ENCODE data around the gene FSTL4. TPM values are rescaled to one million over a fixed set of nuclear protein-coding genes. Genes with fewer than 3 reads are reported as not detected.

The FSTL4 gene
- polyA plus RNA-seq, 1 of the 3 experiments (the other 2 are of a cell fraction): not detected

DNA sequence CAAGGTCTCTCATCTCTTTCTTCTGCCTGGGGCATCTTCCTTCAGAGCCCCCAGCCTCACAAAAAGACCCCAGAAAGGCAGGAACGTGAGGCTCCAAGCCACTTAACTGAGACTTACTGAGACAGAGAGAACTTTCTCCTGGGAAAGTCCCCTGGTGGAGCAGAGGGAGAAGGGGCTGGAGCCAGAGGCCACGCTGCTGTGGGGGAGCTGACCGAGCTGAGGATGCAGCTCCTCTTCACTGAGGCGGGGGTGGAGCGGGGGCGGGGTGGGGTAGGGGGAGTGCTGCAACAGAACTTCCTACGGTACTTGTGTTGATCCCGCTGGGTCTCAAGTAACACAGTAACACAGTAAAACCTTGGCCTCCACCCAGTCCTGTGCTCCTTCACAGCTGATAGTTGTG, 204.0 kb downstream of the FSTL4 start:
- H3K9ac ChIP-seq: no peak overlapping the region
- CTCF ChIA-PET: interaction anchor here (1.0 to 1.5 kb wide), 2 partner anchors 16 to 194 kb away, joined by 3 to 6 read pairs; no protein-coding TSS in a partner anchor
- no peaks in the 10 kb centered on the region for H3F3A ChIP-seq (replicated peaks; ENCODE audit: insufficient read depth)
- POLR2A ChIA-PET: no interaction called here
- no peak for TF ChIP-seq TCF12 (IDR thresholded peaks at IDR 0.05)
- no peak for TF ChIP-seq NRF1 (IDR thresholded peaks at IDR 0.05; ENCODE audit: low read depth, low read length)
- no peak for TF ChIP-seq RCOR1 (IDR thresholded peaks at IDR 0.05; ENCODE audit: low read length)
- TF ChIP-seq, protein P1, sequence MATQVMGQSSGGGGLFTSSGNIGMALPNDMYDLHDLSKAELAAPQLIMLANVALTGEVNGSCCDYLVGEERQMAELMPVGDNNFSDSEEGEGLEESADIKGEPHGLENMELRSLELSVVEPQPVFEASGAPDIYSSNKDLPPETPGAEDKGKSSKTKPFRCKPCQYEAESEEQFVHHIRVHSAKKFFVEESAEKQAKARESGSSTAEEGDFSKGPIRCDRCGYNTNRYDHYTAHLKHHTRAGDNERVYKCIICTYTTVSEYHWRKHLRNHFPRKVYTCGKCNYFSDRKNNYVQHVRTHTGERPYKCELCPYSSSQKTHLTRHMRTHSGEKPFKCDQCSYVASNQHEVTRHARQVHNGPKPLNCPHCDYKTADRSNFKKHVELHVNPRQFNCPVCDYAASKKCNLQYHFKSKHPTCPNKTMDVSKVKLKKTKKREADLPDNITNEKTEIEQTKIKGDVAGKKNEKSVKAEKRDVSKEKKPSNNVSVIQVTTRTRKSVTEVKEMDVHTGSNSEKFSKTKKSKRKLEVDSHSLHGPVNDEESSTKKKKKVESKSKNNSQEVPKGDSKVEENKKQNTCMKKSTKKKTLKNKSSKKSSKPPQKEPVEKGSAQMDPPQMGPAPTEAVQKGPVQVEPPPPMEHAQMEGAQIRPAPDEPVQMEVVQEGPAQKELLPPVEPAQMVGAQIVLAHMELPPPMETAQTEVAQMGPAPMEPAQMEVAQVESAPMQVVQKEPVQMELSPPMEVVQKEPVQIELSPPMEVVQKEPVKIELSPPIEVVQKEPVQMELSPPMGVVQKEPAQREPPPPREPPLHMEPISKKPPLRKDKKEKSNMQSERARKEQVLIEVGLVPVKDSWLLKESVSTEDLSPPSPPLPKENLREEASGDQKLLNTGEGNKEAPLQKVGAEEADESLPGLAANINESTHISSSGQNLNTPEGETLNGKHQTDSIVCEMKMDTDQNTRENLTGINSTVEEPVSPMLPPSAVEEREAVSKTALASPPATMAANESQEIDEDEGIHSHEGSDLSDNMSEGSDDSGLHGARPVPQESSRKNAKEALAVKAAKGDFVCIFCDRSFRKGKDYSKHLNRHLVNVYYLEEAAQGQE (IDR thresholded peaks at IDR 0.05; ENCODE audit: low read depth, low read length): no peak
- TF ChIP-seq, protein P2, sequence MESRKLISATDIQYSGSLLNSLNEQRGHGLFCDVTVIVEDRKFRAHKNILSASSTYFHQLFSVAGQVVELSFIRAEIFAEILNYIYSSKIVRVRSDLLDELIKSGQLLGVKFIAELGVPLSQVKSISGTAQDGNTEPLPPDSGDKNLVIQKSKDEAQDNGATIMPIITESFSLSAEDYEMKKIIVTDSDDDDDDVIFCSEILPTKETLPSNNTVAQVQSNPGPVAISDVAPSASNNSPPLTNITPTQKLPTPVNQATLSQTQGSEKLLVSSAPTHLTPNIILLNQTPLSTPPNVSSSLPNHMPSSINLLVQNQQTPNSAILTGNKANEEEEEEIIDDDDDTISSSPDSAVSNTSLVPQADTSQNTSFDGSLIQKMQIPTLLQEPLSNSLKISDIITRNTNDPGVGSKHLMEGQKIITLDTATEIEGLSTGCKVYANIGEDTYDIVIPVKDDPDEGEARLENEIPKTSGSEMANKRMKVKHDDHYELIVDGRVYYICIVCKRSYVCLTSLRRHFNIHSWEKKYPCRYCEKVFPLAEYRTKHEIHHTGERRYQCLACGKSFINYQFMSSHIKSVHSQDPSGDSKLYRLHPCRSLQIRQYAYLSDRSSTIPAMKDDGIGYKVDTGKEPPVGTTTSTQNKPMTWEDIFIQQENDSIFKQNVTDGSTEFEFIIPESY (IDR thresholded peaks at IDR 0.05; ENCODE audit: borderline replicate concordance, low read depth): no peak
- TF ChIP-seq, protein P3, sequence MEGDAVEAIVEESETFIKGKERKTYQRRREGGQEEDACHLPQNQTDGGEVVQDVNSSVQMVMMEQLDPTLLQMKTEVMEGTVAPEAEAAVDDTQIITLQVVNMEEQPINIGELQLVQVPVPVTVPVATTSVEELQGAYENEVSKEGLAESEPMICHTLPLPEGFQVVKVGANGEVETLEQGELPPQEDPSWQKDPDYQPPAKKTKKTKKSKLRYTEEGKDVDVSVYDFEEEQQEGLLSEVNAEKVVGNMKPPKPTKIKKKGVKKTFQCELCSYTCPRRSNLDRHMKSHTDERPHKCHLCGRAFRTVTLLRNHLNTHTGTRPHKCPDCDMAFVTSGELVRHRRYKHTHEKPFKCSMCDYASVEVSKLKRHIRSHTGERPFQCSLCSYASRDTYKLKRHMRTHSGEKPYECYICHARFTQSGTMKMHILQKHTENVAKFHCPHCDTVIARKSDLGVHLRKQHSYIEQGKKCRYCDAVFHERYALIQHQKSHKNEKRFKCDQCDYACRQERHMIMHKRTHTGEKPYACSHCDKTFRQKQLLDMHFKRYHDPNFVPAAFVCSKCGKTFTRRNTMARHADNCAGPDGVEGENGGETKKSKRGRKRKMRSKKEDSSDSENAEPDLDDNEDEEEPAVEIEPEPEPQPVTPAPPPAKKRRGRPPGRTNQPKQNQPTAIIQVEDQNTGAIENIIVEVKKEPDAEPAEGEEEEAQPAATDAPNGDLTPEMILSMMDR (IDR thresholded peaks at IDR 0.05): no peak
- no peak for TF ChIP-seq CHD2 (IDR thresholded peaks at IDR 0.05; ENCODE audit: low read length, partially characterized antibody)
- no peak for TF ChIP-seq YY1 (IDR thresholded peaks at IDR 0.05; ENCODE audit: low read depth)
- no peak for TF ChIP-seq POLR2AphosphoS5 (IDR thresholded peaks at IDR 0.05; ENCODE audit: low read depth, low read length)
- no peak for TF ChIP-seq GATA2 (CRISPR knock-in tag; IDR thresholded peaks at IDR 0.05)
- TF ChIP-seq FOXJ3 (CRISPR knock-in tag; IDR thresholded peaks at IDR 0.05): no peak
- TF ChIP-seq JUND (IDR thresholded peaks at IDR 0.05): no peak
- TF ChIP-seq MEF2A (IDR thresholded peaks at IDR 0.05; ENCODE audit: borderline replicate concordance, low read depth): no peak
- TF ChIP-seq, protein P4, sequence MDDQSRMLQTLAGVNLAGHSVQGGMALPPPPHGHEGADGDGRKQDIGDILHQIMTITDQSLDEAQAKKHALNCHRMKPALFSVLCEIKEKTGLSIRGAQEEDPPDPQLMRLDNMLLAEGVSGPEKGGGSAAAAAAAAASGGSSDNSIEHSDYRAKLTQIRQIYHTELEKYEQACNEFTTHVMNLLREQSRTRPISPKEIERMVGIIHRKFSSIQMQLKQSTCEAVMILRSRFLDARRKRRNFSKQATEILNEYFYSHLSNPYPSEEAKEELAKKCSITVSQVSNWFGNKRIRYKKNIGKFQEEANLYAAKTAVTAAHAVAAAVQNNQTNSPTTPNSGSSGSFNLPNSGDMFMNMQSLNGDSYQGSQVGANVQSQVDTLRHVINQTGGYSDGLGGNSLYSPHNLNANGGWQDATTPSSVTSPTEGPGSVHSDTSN (IDR thresholded peaks at IDR 0.05): no peak
- TF ChIP-seq RFX5 (IDR thresholded peaks at IDR 0.05; ENCODE audit: low read length): no peak
- no peak for TF ChIP-seq ELF1 (IDR thresholded peaks at IDR 0.05)
- no peak for TF ChIP-seq FOSL2 (IDR thresholded peaks at IDR 0.05; ENCODE audit: borderline replicate concordance, low read depth)
- TF ChIP-seq NFIC (IDR thresholded peaks at IDR 0.05; ENCODE audit: borderline replicate concordance): no peak
- TF ChIP-seq MXI1 (IDR thresholded peaks at IDR 0.05; ENCODE audit: low read depth, low read length): no peak
- H2AFZ ChIP-seq (ENCODE audit: low read depth): no peak overlapping the region
- no peak overlapping the region for H3K4me3 ChIP-seq (ENCODE audit: low read depth in 2 of 2, low read length in 1 of 2)
- no peaks in the 10 kb centered on the region for H4K20me1 ChIP-seq (ENCODE audit: insufficient read depth)
- no peaks in the 10 kb centered on the region for H3K4me1 ChIP-seq (ENCODE audit: control insufficient read depth in 1 of 2, insufficient read depth in 2 of 2, low read depth in 1 of 2, low read length in 1 of 2)
- H3K4me2 ChIP-seq: no peak overlapping the region
- H3K27me3 ChIP-seq (ENCODE audit: insufficient read depth): no peaks in the 10 kb centered on the region
- no peaks in the 10 kb centered on the region; the same call in 1 of the 2 replicates for H3K9me3 ChIP-seq
- WGBS (ENCODE audit: low lambda C conversion rate): 52% methylated on average over 8 of the region's 8 CpGs
- no peak overlapping the region for H3K27ac ChIP-seq (ENCODE audit: low read depth in 2 of 2, low read length in 1 of 2)
- no peak for DNase-seq
- no peaks in the 10 kb centered on the region for H3K36me3 ChIP-seq (replicated peaks in 1 of 2; ENCODE audit: control insufficient read depth in 1 of 2, insufficient read depth in 2 of 2, low read length in 1 of 2)
- H3K79me2 ChIP-seq (ENCODE audit: insufficient read depth): no peaks in the 10 kb centered on the region
- H3K9me2 ChIP-seq: 0 out of 2 replicates have a peak, but pooled peaks cover 2% of the 10 kb centered on the region

All from SK-N-SH (cell line).